HG03571 (cell line): ENCODE measurements around the gene NPM1.
"Not testable (repeated sequence)": the region's sequence is repeated elsewhere in the genome, so short reads cannot be mapped to it uniquely, and the experiment has no call there.

Experiments
- ATAC-seq: cut with Tn5 transposase; IDR thresholded peaks from one replicate; pipeline ENCODE4 v1.9.1; 2021; ENCODE audit not compliant: unreplicated experiment

NPM1 gene

DNA sequence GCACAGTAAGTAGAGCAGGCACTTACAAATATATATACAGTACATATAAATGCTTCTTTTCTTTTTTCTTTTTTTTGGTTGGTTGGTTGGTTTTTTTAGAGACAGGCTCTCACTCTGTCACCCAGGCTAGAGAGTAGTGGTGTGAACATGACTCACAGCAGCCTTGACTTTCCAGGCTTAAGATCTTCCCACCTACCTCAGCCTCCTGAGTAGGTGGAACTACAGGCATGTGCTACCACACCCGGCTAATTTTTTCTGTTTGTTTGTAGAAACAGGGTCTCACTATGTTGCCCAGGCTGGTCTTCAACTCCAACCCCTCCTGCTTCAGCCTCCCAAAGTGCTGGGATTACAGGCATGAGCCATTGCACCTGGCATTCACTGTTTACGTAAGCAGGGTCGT, 2.6 kb upstream of the NPM1 start:
- not testable (repeated sequence) for ATAC-seq

DNA sequence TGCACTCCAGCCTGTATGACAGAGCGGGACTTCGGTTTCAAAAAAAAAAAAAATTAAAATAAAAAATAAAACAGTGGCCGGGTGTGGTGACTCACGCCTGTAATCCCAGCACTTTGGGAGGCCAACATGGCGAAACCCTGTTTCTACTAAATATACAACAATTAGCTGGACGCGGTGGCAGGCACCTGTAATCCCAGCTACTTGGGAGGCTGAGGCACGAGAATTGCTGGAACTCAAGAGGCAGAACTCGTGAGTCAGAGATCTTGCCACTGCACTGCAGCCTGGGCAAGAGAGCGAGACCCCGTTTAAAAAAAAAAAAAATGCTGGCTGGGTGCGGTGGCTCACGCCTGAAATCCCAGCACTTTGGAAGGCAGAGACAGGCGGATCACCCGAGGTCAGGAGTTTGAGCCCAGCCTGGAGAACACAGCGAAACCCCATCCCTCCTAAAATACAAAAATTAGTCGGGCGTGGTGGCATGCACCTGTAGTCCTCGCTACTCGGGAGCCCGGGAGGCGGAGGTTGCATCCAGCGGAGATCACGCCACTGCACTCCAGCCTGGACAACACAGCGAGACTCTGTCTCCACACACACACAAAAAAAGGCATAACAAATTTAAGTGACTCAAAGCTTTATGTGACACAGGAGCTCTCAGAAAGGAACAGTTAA, 1.5 kb upstream of the NPM1 start:
- no peak for ATAC-seq

DNA sequence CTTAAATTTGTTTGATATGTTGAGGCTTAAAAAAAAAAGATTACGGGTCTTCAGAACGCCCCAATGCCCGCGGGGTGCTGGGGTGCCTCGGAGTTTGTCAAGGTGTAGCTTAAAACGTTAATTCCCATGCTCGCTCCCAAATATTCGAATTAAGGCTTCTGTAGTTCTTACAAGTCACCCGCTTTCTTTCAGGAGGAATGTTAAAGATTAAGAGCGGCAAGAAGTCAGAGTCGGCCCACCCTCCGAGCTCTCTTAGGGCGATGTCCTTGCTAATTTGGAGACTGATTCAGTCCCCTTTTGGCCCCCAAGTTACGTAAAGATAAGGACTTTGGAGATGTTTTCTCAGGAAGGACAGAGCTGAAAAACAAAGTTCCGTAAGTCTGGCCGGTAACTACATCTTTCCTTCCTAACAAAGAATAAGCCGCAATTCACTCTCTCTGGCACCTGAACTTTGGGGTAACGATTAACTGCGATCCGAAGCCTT, 746 bp upstream of the NPM1 start:
- ATAC-seq, result no peak

DNA sequence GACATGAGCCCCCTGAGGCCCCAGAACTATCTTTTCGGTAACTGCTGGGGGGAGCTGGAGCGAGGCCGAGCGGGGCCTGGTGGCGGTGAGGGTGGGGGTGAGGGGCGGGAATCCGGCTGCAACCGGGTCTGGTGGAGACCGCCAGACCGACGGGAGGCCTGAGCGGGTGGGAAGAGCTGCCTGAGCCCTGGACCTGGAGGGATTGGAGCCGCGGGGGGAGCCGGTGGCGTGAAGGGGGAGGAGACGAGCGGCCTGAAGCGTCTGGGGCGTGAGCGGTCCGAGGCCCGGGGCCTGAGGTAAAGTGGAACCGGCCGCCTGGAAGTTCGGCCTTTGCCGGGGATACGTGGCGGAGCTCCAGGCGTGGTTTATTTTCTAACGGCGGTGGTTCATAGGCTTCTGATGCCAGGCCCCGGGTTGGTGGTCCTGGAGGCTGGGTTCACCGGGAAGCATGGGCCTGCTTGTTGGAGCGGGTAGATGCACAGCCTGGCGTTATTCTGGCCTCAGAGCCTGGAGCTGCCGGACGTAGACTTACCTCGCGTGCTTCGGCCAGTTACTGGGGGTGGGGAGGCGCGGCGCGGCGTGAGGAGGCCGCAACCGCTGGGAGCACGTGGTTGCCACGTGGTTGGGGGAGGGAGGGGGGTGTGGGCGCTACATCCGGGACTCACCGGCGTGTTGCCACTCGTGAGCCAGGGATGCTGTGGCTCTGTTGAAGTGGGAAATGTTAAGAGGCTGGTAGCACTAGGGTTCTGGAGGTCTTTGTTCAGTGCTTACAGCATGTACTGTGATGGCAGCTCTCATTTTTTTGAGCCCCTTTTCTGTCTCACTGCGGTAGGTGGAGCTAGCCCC, 544 bp downstream of the NPM1 start:
- peak; percentile 38 for ATAC-seq

DNA sequence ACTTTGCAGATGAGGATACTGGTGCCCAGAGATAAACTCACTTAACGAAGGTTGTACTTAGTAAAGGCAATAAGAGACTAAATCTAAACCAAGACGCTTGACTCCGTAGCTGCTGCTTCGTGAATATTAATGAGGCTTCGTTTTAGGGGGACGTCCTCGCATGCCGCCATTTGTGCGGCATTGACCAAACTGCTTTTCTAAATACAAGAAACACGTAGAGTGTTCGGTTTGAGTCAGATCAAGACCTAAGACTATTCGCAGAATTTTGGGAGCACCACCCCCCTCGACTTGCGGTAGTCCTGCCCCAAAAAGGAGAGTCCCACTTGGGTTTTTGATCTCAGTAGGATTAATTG, 1.1 kb downstream of the NPM1 start:
- no peak for ATAC-seq

DNA sequence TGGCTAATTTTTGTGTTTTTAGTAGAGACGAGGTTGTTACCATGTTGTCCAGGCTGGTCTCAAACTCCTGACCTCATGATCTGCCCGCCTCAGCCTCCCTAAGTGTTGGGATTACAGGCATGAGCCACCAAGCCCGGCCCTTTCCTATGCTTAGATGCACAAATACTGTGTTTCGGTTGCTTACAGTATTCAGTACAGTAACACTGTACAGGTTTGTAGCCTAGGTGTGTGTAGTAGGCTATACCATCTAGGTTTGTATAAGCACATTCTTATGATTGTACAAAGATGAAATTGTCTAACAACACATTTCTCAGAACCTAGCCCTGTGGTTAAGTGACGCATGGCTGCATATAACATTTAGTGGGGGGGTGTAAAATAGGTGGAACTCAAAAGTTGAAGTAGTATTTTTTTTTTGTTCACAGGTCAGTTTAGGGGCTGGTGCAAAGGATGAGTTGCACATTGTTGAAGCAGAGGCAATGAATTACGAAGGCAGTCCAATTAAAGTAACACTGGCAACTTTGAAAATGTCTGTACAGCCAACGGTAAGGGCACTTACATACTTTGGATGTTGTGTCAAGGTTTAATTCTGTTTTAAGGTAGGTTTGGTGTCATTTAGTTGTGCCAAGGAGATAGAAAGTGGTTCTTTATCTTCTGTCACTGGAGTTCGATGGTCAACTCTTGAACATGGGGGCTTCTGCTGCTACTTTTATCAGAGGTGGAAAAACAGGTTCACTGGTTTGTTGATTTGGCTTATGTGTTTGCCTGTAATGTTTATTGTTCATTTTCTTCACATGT, 3.4 kb downstream of the NPM1 start:
- ATAC-seq, result no peak

DNA sequence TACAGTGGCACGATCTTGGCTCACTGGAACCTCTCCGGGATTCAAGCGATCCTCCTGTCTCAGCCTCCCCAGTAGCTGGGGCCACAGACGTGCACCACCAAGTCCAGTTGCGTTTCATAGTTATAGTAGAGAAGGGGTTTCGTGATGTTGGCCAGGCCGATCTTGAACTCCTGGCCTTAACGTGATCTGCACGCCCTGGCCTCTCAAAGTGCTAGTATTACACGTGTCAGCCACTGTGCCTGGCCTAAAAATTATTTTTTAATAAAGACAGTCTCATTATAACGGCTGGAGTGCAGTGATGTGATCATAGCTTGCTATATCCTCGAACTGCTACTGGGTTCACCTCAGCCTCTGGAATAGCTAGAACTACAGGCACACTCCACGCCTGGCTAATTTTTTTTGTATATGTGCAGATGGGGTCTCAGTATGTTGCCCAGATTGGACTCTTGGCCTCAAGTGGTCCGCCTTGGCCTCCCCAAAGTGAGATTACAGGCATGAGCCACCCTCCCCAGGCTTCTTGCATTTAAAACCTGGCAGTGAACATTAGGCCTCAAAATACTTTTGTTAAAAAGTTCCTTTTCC, 4.4 kb downstream of the NPM1 start:
- no peak for ATAC-seq

DNA sequence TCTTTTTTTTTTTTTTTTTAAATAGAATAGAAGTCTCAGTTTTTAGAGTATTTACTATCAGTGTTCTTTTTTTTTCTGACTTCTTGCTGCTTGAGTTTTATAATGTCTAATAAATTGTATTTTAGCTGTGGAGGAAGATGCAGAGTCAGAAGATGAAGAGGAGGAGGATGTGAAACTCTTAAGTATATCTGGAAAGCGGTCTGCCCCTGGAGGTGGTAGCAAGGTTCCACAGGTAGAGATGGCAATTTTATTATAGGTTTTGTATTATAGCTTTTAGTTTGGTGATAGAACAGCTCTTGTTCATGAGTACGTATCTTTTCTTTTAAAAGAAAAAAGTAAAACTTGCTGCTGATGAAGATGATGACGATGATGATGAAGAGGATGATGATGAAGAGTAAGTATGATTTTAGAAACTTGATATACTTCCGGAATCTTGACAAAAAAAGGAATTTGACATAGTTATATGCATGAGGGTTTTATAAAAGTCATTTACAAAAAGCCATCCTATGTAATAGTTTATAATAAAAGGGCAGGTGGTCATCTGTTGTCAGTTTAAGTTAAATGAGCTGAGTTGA, 5.0 kb downstream of the NPM1 start:
- ATAC-seq, result no peak

DNA sequence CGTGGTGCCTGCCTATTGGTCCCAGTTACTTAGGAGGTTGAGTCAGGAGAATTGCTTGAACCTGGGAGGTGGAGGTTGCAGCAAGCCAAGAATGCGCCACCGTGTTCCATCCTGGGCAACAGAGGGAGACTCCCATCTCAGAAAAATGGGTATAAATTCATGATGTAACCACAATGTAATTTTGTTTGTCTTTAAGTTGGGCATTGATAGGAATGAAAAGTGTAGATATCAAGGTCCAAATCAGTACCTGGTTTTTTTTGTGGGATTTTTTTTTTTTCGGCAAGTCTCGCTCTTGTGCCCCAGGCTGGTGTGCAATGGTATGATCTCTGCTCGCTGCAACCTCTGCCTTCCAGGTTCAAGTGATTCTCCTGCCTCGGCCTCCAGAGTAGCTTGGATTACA, 7.4 kb downstream of the NPM1 start:
- ATAC-seq, result no peak

DNA sequence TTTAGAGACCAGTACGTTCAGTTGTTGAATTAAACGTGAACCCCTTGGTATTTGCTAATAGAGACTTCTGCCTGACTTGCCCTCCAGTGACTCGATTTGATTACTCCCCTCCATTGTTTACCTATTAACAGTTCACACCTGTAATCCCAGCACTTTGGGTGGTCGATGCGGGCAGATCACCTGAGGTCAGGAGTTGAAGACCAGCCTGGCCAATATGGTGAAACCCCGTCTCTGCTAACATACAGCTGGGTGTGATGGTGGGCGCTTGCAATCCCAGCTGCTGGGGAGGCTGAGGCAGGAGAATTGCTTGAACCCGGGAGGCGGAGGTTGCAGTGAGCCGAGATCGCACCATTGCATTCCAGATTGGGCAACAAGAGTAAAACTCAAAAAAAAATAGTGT, 8.9 kb downstream of the NPM1 start:
- not testable (repeated sequence) for ATAC-seq

DNA sequence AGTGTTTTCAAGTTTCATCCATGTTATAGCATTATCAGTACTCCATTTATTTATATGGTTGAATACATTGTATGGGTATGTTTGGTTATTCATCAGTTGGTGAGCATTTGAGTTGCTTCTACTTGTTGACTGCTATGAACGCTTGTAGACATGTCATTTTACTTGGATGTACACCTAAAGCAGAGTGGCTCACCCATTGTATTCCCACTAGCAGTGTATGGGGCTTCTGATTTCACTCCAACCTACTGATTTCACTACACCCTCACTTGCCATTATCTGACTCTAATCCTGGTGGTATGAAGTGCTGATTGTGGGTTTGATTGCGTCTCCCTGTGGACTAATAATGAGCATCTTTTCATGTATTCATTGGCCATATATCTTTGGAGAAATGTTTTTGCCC, 9.5 kb downstream of the NPM1 start:
- ATAC-seq, result no peak

DNA sequence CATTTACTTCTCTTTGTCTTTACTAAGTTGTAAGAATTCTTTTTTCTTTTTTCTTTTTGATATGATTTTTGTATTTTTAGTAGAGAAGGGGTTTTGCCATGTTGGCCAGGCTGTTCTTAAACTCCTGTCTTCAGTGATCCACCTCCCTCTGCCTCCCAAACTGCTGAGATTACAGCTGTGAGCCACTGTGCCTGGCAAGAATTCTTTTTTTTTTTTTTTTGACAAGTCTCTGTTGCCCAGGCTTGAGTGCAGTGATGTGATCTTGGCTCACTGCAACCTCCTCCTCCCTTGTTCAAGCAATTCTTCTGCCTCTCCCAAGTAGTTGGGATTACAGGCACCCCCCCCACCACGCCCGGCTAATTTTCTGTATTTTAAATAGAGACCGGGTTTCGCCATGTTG, 9.9 kb downstream of the NPM1 start:
- no peak for ATAC-seq

DNA sequence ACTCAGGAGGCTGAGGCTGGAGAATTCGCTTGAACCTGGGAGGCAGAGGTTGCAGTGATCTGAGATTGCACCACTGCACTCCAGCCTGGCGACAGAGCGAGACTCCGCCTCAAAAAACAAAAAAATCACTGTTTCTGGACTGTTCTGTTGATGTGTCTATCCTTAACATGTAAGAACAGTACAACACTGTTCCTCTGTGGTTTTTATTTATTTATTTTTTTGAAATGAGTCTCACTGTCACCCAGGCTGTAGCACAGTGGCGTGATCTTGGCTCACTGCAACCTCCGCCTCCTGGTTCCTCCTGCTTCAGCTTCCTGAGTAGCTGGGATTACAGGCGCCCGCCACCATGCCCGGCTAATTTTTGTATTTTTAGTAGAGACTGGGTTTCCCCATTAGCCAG, 11.0 kb downstream of the NPM1 start:
- ATAC-seq, result not testable (repeated sequence)

DNA sequence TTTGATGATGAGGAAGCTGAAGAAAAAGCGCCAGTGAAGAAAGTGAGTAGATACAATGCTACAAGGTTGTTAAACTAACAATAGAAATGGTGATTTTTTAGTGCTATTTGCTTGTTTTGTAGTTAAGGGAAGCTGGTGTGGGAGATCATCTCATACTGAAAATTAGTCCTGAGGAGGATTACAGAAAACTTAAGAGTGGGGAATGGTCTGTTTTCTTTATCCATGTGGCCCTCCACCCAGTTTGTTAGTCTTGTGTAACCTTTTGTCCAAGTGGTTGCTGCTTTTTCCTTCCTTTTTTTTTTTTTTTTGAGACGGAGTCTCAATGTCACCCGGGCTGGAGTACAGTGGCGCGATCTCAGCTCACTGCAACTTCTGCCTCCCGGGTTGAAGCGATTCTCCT, 12.5 kb downstream of the NPM1 start:
- ATAC-seq, result no peak

DNA sequence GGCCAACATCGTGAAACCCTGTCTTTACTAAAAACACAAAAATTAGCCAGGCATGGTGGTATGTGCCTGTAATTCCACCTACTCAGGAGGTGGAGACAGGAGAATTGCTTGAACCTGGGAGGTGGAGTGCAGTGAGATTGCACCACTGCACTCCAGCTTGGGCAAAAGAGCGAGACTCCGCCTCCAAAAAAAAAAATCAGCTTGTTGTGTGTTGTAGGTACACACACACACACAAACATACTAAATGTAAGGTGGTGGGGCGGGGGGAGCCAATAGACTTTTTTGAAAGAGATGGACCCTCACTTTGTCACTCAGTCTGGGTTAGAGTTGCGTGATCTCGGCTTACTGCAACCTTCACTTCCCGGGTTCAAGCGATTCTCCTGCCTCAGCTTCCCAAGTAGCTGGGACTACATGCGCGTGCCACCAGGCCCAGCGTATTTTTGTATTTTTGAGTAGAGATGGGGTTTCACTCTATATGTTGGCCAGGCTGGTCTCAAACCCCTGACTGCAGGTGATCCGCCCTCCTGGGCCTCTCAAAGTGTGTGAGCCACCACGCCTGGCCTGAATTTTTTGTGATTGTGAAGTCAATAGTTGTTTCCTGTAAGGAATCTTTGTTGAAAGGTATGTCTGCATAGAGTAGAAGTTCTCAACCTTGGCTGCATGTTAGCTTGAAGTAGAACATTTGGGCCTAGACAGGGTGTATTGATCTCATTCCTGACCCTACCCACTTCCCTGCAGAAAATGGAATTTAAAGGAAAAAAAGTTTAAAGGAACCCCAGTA, 13.7 kb downstream of the NPM1 start:
- no peak for ATAC-seq

DNA sequence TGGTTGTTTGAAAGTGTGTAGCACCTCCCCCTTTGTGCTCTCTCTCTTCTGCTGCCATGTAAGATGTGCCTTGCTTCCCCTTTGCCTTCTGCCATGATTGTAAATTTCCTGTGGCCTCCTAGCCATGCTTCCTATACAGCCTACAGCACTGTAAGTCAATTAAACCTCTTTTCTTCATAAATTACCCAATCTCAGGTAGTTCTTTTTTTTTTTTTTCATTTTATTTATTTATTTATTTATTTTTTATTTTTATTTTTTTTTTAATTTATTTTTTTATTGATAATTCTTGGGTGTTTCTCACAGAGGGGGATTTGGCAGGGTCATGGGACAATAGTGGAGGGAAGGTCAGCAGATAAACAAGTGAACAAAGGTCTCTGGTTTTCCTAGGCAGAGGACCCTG, 15.1 kb downstream of the NPM1 start:
- not testable (repeated sequence) for ATAC-seq

DNA sequence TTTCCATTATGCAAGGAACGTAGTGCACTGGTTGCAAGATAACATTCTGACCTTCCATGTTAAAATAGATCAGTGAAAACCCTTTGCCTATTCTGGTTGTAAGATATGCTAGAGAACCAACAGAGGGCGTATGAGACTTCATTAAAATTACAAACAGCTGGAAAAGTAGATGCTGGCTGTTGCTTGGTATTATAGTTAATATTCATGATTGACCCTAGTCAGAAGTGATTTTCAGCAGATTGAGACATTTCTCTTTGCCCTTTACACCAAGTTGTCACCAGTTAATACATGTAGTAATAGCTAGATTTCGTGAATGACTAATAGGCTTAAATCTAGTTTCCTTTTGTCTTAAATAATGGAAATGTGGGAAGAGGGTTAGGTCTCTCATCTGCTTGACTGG, 18.0 kb downstream of the NPM1 start:
- ATAC-seq, result no peak

DNA sequence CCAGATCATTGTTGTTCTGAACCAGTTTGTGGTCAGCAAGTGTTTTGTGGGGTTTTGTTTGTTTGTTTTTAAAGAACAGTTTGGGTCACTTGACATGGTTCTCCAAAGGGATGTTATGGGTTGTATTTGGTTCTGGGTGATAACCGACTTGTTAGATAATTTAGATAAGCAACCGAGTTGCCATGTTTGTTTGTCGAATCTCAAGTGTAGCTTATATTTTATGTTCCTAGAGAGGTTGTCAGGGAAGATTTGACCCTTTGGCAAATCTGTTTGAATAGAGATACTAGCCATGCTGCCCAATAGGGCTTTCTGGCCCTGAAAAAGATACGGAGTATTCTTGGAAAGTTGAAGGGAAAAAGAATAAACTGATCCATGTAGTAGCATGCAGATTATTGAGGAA, 19.6 kb downstream of the NPM1 start:
- no peak for ATAC-seq

DNA sequence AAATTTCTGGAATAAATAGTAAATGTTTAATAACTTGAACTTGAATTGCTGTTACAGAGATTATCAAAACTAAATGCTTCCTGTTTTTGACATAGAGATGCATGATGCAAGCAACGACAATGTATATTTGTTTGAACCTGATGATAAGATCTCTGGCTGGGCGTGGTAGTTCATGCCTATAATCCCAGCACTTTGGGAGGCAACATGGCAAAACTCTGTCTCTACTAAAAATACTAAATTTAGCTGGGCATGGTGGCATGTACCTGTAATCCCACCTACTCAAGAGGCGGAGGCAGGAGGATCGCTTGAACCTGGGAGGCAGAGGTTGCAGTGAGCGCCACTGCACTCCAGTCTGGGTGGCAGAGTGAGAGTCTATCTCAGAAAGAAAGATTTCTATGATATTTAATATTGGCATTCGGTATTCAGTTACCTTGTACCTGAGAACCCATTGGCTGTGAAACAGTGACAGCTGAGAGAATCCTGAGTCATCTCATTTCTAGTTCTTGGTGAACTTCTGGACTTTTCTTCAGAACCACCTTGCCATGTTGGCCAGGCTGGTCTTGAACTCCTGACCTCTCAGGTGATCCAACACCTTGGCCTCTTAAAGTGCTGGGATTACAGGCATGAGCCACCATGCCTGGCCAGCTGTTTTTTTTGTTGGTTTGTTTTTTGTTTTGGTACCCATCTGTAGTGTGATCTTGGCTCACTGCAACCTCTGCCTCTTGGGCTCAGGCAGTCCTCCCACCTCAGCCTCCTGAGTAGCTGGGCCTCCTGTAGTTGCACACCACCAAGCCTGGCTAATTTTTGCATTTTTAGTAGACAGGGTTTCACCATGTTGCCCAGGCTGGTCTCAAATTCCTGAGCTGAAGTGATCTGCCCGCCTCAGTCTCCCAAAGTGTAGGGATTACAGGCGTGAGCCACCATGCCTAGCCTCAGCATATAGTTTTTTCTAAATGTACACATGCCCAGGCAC, 21.8 kb downstream of the NPM1 start:
- no peak for ATAC-seq
